Breast epithelium (tissue), 4 donors: ENCODE measurements around the gene SAMD3. TPM values are rescaled to one million over a fixed set of nuclear protein-coding genes. Genes with fewer than 3 reads are reported as not detected.
"Not testable (repeated sequence)": the region's sequence is repeated elsewhere in the genome, so short reads cannot be mapped to it uniquely, and the experiment has no call there.

Experiments
- DNase-seq, 2 donors: peaks; one replicate each; pipeline ENCODE4 v3.0.0-alpha.2; 2019; ENCODE audit warnings: low spot score in 2 of 2
- H3K27ac ChIP-seq, 2 donors: fragments of 200-600 bp; sonication (generic) in 1 of 2; one replicate each; pipeline ENCODE4 v1.5.1; 2016 to 2019; ENCODE audit warnings: mild to moderate bottlenecking in 1 of 2
- H3K27me3 ChIP-seq, 2 donors: fragments of 200-600 bp; sonication (generic) in 1 of 2; one replicate each; pipeline versions ENCODE4 v1.5.1 to v1.6.0; 2017 to 2019; ENCODE audit warnings: control low read depth in 1 of 2, mild to moderate bottlenecking in 1 of 2
- H3K36me3 ChIP-seq: fragments of 200-600 bp; one replicate; pipeline ENCODE4 v1.5.1; 2019
- H3K4me1 ChIP-seq, 2 donors: fragments of 200-600 bp; sonication (generic); one replicate each; pipeline ENCODE4 v1.5.1; 2016 to 2019; ENCODE audit warnings: control low read depth in 1 of 2
- H3K4me3 ChIP-seq, 3 donors: fragments of 200-600 bp; sonication (generic); 1 replicate in 2 of 3; 2 replicates in 1 of 3; pipeline ENCODE4 v1.5.1; 2016 to 2019; ENCODE audit warnings: mild to moderate bottlenecking in 3 of 3, moderate library complexity in 2 of 3
- H3K9me3 ChIP-seq, 2 donors: fragments of 200-600 bp; sonication (generic) in 1 of 2; one replicate each; pipeline ENCODE4 v1.5.1; 2016 to 2019; ENCODE audit warnings: control low read depth in 1 of 2
- POLR2A ChIP-seq: fragments of 450-650 bp; IDR thresholded peaks from one replicate; pipeline ENCODE4 v1.6.1; 2016; ENCODE audit warnings: antibody characterized with exemption, mild to moderate bottlenecking, moderate library complexity
- POLR2AphosphoS5 ChIP-seq, 3 donors: sonication (generic); formaldehyde crosslinking; IDR thresholded peaks; one replicate each; pipeline ENCODE4 v1.6.1; 2017; ENCODE audit warnings: antibody characterized with exemption in 3 of 3
- intact Hi-C: fragments of 100-400 bp; cut with DNase I; formaldehyde crosslinking; loops from one replicate; pipeline ENCODE4 v1.15.1; 2023; ENCODE audit warnings: low total_unique reads
- total RNA-seq, 3 donors: library from RNA; depleted of rRNA; stranded (reverse); fragments of >200 nt; gene quantifications; one replicate each; pipeline ENCODE4 v1.1.0, GENCODE V29; 2016
- TF ChIP-seq, protein P1 (sequence below), 3 donors: fragments of 450-650 bp; IDR thresholded peaks; one replicate each; pipeline ENCODE4 v1.5.1; 2016 to 2017; ENCODE audit warnings: antibody characterized with exemption in 3 of 3, mild to moderate bottlenecking in 3 of 3, moderate library complexity in 3 of 3

SAMD3 gene, protein sequence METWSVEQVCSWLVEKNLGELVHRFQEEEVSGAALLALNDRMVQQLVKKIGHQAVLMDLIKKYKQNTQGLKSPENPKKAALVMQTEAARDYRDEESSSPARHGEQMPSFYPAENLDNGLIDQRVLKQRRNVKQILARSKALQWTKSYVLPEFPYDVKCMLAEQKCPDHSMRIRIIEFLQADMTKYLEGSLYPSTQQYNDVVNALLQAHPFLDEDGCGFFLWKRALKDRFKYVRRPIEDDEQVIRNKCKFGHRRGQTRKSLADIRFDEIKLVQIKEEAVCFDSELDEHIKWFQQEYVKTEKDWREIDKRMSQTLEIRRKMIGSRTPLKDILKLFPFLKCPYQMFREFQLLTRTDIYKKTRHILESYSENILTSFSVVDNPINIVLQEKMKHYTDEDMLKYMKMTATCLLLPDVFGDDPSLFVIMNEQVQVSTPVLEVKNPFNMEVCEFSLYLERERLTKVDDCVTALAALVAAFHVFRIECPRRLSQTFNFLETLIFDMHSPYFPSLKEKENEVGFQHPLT
- total RNA-seq = 1 to 10 TPM in 2 of 3 donors, under 1 TPM in 1; 0.33 to 2.1 (median 1.2) TPM

DNA sequence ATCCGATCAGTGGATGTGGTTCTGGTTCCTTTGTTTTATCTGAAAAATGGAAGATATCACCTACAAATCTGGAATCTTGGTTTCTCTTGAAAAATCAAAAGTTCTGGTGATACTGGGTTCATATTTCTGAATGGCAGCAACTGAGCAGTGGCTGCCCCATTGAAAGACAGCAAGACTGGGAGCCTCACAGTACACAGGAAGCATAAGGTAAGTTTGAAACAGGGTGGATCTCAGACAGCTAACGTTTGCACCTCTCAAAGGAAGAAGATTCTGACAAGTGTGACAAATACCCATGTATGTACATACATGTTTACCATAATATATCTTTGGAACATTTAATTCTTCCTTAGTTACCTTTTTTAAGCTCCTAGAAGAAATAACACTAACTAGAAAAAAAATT lies at the start of gene SAMD3:
SAMD3 (minus strand) TSS at position 177 of the 400 bp plus-strand sequence. CDS start 7,678 bp downstream, outside the sequence.
- intact Hi-C loops = loop anchor here (5.0 kb wide), 1 partner anchor 890 kb away; no protein-coding TSS in a partner anchor
- TF ChIP-seq POLR2A = no peak
- no peak for TF ChIP-seq POLR2AphosphoS5 (IDR thresholded peaks at IDR 0.05)
- TF ChIP-seq, protein P1, sequence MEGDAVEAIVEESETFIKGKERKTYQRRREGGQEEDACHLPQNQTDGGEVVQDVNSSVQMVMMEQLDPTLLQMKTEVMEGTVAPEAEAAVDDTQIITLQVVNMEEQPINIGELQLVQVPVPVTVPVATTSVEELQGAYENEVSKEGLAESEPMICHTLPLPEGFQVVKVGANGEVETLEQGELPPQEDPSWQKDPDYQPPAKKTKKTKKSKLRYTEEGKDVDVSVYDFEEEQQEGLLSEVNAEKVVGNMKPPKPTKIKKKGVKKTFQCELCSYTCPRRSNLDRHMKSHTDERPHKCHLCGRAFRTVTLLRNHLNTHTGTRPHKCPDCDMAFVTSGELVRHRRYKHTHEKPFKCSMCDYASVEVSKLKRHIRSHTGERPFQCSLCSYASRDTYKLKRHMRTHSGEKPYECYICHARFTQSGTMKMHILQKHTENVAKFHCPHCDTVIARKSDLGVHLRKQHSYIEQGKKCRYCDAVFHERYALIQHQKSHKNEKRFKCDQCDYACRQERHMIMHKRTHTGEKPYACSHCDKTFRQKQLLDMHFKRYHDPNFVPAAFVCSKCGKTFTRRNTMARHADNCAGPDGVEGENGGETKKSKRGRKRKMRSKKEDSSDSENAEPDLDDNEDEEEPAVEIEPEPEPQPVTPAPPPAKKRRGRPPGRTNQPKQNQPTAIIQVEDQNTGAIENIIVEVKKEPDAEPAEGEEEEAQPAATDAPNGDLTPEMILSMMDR (IDR thresholded peaks at IDR 0.05) = no peak
- H3K9me3 ChIP-seq = no peaks in the 10 kb centered on the region
- DNase-seq = no peak
- H3K4me3 ChIP-seq = no peak within 1 kb of the TSS
- no peaks in the 10 kb centered on the region for H3K27me3 ChIP-seq
- H3K27ac ChIP-seq = no peak within 1 kb of the TSS
- H3K4me1 ChIP-seq = no peaks in the 10 kb centered on the region
- H3K36me3 ChIP-seq = no peaks in the 10 kb centered on the region

DNA sequence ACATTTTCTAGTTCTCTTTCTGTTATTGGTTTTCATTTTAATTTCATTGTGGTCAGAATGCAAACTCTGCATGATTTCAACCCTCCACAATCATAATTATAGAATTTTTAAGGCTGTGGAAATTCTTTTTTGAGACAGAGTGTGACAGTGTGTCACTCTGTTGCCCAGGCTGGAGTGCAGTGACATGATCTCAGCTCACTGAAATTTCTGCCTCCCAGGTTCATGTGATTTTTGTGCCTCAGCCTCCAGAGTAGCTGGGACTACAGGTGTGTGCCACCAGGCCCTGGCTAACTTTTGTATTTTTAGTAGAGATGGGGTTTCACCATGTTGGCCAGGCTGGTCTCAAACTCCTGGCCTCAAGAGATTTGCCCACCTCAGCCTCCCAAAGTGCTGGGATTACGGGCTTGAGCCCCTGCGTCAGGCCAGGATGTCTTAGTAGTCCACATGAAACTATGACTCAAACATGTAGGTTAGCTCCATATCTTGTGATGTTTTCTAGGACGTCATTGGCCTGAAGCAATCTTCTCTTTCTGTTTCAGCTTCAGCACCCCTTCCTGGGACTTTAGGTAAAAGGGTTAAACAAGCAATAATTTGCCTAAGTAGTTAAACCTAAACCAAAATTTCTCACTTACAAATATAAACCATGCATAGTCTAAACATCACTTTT lies 47.4 kb upstream of the SAMD3 start:
- intact Hi-C loops = loop anchor here (5.0 kb wide), 1 partner anchor 748 kb away; no protein-coding TSS in a partner anchor
- TF ChIP-seq, protein P1 (IDR thresholded peaks at IDR 0.05) = no peak
- TF ChIP-seq POLR2AphosphoS5 (IDR thresholded peaks at IDR 0.05) = no peak
- TF ChIP-seq POLR2A = no peak
- peaks cover 6 to 15% of the 10 kb centered on the region in 2 donors for H3K9me3 ChIP-seq
- H3K4me1 ChIP-seq = no peaks in the 10 kb centered on the region
- no peak for DNase-seq
- H3K27ac ChIP-seq = no peak overlapping the region
- no peak overlapping the region for H3K4me3 ChIP-seq
- H3K27me3 ChIP-seq = no peaks in the 10 kb centered on the region
- H3K36me3 ChIP-seq = no peaks in the 10 kb centered on the region

DNA sequence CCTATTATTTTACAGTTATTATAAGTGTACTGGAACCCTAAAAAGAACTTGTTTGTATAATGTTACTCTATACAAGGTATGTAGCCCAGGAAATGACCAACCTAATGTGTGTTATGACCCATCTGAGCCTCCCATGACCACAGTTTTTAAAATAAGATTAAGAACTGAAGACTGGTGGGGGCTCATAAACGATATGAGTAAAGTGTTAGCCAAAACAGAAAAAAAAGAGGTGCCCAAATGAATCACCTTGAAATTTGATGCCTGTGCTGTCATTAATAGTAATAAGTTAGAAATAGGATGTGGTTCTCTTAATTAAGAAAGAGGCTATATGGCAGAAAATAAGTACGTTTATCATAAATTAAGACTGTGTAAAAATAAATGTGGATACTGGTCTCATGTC lies 42.8 kb upstream of the SAMD3 start:
- DNase-seq, H3K4me3 ChIP-seq, H3K4me1 ChIP-seq, H3K27ac ChIP-seq, H3K9me3 ChIP-seq, H3K36me3 ChIP-seq, H3K27me3 ChIP-seq: not testable (repeated sequence)
- intact Hi-C loops = loop anchor here (5.0 kb wide), 1 partner anchor 743 kb away; no protein-coding TSS in a partner anchor

DNA sequence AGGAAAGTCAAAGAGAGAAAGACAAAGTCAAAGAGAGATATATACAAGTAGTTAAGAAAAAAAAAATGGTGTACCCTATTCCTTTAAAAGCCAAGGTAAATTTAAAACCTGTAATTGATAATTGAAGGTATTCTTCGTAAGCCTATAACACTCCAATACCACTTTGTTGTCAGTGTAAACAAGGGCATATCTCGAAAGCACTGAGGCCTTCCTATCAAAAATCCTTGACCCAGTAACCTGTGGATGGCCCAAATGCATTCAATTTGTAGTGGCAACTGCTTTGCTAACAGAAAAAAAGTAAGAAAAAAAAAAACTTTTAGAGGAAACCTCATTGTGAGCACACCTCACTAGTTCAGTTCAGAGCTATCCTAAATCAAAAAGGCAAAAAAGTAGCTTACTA lies 39.3 kb upstream of the SAMD3 start:
- Histone ChIP-seq H3K27me3 (no peaks in the 10 kb centered on the region), H3K4me1 (no peaks in the 10 kb centered on the region), H3K27ac (no peak overlapping the region), H3K36me3 (no peaks in the 10 kb centered on the region), H3K4me3 (no peak overlapping the region), H3K9me3 (no peaks in the 10 kb centered on the region)
- no peak for TF ChIP-seq POLR2AphosphoS5 (IDR thresholded peaks at IDR 0.05)
- TF ChIP-seq, protein P1 (IDR thresholded peaks at IDR 0.05) = no peak
- DNase-seq = no peak
- intact Hi-C loops = no loop called here

DNA sequence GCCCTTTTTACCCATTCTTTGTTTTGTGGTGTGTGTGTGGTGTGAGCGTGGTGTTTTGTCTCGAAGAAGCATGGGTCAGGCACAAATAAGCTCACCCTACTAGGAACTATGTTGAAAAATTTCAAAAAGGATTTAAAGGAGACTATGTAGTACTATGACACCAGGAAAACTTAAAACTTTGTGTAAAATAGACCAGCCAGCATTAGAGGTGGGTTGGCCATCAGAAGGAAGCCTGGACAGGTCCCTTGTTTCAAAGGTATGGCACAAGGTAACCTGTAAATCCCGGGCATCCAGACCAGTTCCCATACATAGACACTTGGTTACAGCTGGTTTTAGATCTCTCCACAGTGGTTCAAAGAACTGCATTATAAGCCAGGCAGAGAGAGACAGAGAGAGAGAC lies 38.8 kb upstream of the SAMD3 start:
- intact Hi-C loops = not testable (repeated sequence)

DNA sequence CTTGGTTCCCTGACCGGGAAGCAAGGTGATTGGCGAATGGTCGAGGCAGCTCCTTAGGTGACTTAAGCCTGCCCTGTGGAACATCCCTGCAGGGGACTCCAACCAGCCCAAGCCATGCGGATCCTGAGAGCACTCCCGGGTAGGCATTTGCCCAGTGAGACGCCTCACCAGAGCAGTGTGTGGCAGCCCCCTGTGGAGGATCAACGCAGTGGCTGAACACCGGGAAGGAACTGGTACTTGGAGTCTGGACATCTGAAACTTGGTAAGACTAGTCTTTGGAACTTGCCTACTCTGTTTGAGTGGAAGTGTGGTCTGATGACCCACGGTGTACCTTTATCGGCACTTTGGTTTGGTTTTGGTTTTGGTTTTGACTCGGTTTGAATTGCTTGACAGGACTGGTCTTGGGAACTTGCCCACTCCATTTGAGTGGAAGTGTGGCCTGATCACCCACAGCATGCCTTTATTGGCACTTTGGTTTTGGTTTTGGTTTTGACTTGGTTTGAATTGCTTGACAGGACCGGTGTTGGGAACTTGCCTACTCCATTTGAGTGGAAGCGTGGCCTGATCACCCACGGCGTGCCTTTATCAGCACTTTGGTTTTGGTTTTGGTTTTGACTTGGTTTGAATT lies 38.0 kb upstream of the SAMD3 start:
- not testable (repeated sequence) for H3K27ac ChIP-seq, H3K9me3 ChIP-seq

More for the DNA sequence above, 38.8 kb upstream of the SAMD3 start:
- not testable (repeated sequence) for H3K27me3 ChIP-seq, H3K36me3 ChIP-seq, H3K4me3 ChIP-seq, H3K27ac ChIP-seq, H3K4me1 ChIP-seq, DNase-seq, H3K9me3 ChIP-seq

DNA sequence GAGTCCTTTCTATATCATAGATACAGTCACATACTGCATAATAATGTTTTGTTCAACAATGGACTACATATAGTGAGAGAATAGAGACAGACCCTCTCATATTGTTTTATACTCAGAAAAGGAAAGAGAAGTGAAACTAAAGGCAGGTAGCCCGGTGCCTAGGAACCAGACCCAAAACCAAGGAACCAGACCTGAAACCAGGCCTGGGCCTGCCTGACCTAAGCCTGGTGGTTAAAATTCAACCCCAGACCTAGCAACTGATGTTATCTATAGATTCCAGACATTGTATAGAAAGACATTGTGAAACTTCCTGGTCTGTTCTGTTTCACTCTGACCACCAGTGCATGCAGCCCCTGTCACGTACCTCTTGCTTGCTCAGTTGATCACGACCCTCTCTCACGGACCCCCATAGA lies 37.3 kb upstream of the SAMD3 start:
- H3K36me3 ChIP-seq, H3K27ac ChIP-seq, H3K9me3 ChIP-seq, H3K27me3 ChIP-seq, H3K4me3 ChIP-seq, intact Hi-C loops, DNase-seq, H3K4me1 ChIP-seq: not testable (repeated sequence)

More for the DNA sequence above, 38.0 kb upstream of the SAMD3 start:
- H3K4me3 ChIP-seq, H3K36me3 ChIP-seq, H3K27me3 ChIP-seq, H3K4me1 ChIP-seq, intact Hi-C loops, DNase-seq: not testable (repeated sequence)
